ENCODE measurements around the gene DEPDC7.
"Not testable (repeated sequence)": the region's sequence is repeated elsewhere in the genome, so short reads cannot be mapped to it uniquely, and the experiment has no call there.

DNA sequence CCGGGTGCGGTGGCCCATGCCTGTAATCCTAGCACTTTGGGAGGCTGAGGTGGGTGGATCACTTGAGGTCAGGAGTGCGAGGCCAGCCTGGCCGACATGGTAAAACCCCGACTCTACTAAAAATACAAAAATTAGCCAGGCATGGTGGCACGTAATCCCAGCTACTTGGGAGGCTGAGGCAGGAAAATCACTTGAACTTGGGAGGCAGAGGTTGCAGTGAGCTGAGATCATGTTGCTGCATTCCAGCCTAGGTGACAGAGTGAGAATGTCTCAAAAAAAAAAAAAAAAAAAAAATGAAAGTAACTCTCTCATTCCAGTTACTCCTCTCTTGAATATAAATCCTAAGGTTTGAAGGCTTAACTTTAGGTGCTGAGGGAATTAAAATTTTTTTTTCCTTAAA is 13.5 kb downstream of the DEPDC7 start:
- TF ChIP-seq POLR2AphosphoS5 (IDR thresholded peaks at IDR 0.05; ENCODE audit: borderline replicate concordance, low read depth, low read length); EZH2 (IDR thresholded peaks at IDR 0.05); FOXP2 (optimal IDR thresholded peaks at IDR 0.05; ENCODE audit: control extremely low read depth, extremely low read length, insufficient read depth): not testable (repeated sequence)

Data from SK-N-MC (cell line).